HEK293 (cell line): Measurements from ENCODE around the gene UBL7.
A peak's percentile ranks its signal among the peaks of the same experiment; 100 is the strongest.

Experiments used
- CTCF ChIA-PET: fragments of 350-600 bp; formaldehyde crosslinking; extraction: SDS; loops from one replicate; lab custom pipeline; 2021; ENCODE audit warnings: antibody characterized with exemption; lab: Yijun Ruan, JAX
- POLR2A ChIA-PET: fragments of 300-600 bp; formaldehyde crosslinking; extraction: SDS; loops from one replicate; lab custom pipeline; 2020; ENCODE audit warnings: antibody characterized with exemption, inconsistent platforms; lab: Yijun Ruan, JAX
- H3K27ac ChIP-seq: fragments of 200-500 bp; sonication (Bioruptor generic); 2 replicates; pipeline ENCODE4 v1.5.1; 2014; ENCODE audit warnings: low read depth, low read length, control low read depth, inconsistent platforms; ENCODE audit errors: extremely low read depth
- H3K36me3 ChIP-seq, 2 experiments: fragments of 200-500 bp in 1 of 2; sonication (Bioruptor generic) in 1 of 2; 1 replicate in 1 of 2; 2 replicates in 1 of 2; pipeline ENCODE4 v1.5.1; 2014 to 2017; ENCODE audit warnings: inconsistent platforms in 2 of 2, low read length in 2 of 2; ENCODE audit not compliant: control insufficient read depth in 2 of 2, insufficient read depth in 1 of 2
- H3K4me1 ChIP-seq: fragments of 200-500 bp; sonication (Bioruptor generic); 2 replicates; pipeline ENCODE4 v1.5.1; 2014; ENCODE audit warnings: mild to moderate bottlenecking, low read length, inconsistent platforms; ENCODE audit not compliant: control insufficient read depth, insufficient read depth
- H3K4me3 ChIP-seq: 2 replicates; pipeline ENCODE4 v1.5.1; 2011; ENCODE audit warnings: low read depth, mild to moderate bottlenecking, control low read depth, low read length, moderate library complexity
- H3K9me3 ChIP-seq: fragments of 200-500 bp; sonication (Bioruptor generic); 2 replicates; pipeline ENCODE4 v1.5.1; 2014; ENCODE audit warnings: low read depth, low read length, inconsistent platforms; ENCODE audit not compliant: control insufficient read depth, insufficient read depth
- BCL11B ChIP-seq: fragments of 450-650 bp; formaldehyde crosslinking; IDR thresholded peaks from 2 replicates; pipeline ENCODE4 v1.5.1; 2016; ENCODE audit warnings: low read depth, missing biosample characterization, missing genetic modification characterization
- GLI4 ChIP-seq: fragments of 450-650 bp; formaldehyde crosslinking; IDR thresholded peaks from 2 replicates; pipeline ENCODE4 v1.5.1; 2016; ENCODE audit warnings: missing biosample characterization, missing genetic modification characterization
- HIC1 ChIP-seq: fragments of 450-650 bp; formaldehyde crosslinking; IDR thresholded peaks from 2 replicates; pipeline ENCODE4 v1.5.1; 2016; ENCODE audit warnings: missing biosample characterization, missing genetic modification characterization
- KLF17 ChIP-seq: fragments of 450-650 bp; formaldehyde crosslinking; IDR thresholded peaks from 2 replicates; pipeline ENCODE4 v1.5.1; 2016; ENCODE audit warnings: missing biosample characterization, missing genetic modification characterization
- KLF7 ChIP-seq: fragments of 450-650 bp; formaldehyde crosslinking; IDR thresholded peaks from 2 replicates; pipeline ENCODE4 v1.5.1; 2016; ENCODE audit warnings: missing biosample characterization, missing genetic modification characterization, borderline replicate concordance
- PRDM2 ChIP-seq: fragments of 450-650 bp; formaldehyde crosslinking; IDR thresholded peaks from 2 replicates; pipeline ENCODE4 v1.5.1; 2016; ENCODE audit warnings: missing biosample characterization, missing genetic modification characterization, borderline replicate concordance
- SP7 ChIP-seq: fragments of 450-650 bp; formaldehyde crosslinking; IDR thresholded peaks from 2 replicates; pipeline ENCODE4 v1.5.1; 2016; ENCODE audit warnings: missing biosample characterization, missing genetic modification characterization
- WT1 ChIP-seq: fragments of 450-650 bp; formaldehyde crosslinking; IDR thresholded peaks from 2 replicates; pipeline ENCODE4 v1.5.1; 2016; ENCODE audit warnings: missing biosample characterization, missing genetic modification characterization
- YY2 ChIP-seq: fragments of 450-650 bp; formaldehyde crosslinking; IDR thresholded peaks from 2 replicates; pipeline ENCODE4 v1.5.1; 2016; ENCODE audit warnings: missing biosample characterization, missing genetic modification characterization
- ZBTB6 ChIP-seq: fragments of 450-650 bp; formaldehyde crosslinking; IDR thresholded peaks from 2 replicates; pipeline ENCODE4 v1.5.1; 2017; ENCODE audit warnings: missing biosample characterization, missing genetic modification characterization
- ZBTB8A ChIP-seq: fragments of 450-650 bp; formaldehyde crosslinking; IDR thresholded peaks from 2 replicates; pipeline ENCODE4 v1.5.1; 2016; ENCODE audit warnings: missing biosample characterization, missing genetic modification characterization
- ZEB2 ChIP-seq: fragments of 450-650 bp; formaldehyde crosslinking; IDR thresholded peaks from 2 replicates; pipeline ENCODE4 v1.5.1; 2016; ENCODE audit warnings: missing biosample characterization, missing genetic modification characterization
- ZNF155 ChIP-seq: fragments of 450-650 bp; formaldehyde crosslinking; IDR thresholded peaks from 2 replicates; pipeline ENCODE4 v1.5.1; 2016; ENCODE audit warnings: missing biosample characterization, missing genetic modification characterization
- ZNF202 ChIP-seq: fragments of 450-650 bp; formaldehyde crosslinking; IDR thresholded peaks from 2 replicates; pipeline ENCODE4 v1.5.1; 2016; ENCODE audit warnings: missing biosample characterization, missing genetic modification characterization, borderline replicate concordance
- ZNF23 ChIP-seq: fragments of 450-650 bp; formaldehyde crosslinking; IDR thresholded peaks from 2 replicates; pipeline ENCODE4 v1.5.1; 2016; ENCODE audit warnings: missing biosample characterization, missing genetic modification characterization, borderline replicate concordance
- ZNF248 ChIP-seq: fragments of 450-650 bp; formaldehyde crosslinking; IDR thresholded peaks from 2 replicates; pipeline ENCODE4 v1.5.1; 2017; ENCODE audit warnings: missing biosample characterization, missing genetic modification characterization
- ZNF529 ChIP-seq: fragments of 450-650 bp; formaldehyde crosslinking; IDR thresholded peaks from 2 replicates; pipeline ENCODE4 v1.5.1; 2017; ENCODE audit warnings: missing genetic modification characterization, missing biosample characterization; ENCODE audit not compliant: insufficient replicate concordance
- ZNF561 ChIP-seq: fragments of 450-650 bp; IDR thresholded peaks from 2 replicates; pipeline ENCODE4 v1.5.1; 2018; ENCODE audit warnings: missing biosample characterization, missing genetic modification characterization, borderline replicate concordance
- ZNF621 ChIP-seq: fragments of 450-650 bp; formaldehyde crosslinking; IDR thresholded peaks from 2 replicates; pipeline ENCODE4 v1.5.1; 2017; ENCODE audit warnings: missing biosample characterization, missing genetic modification characterization
- ZNF654 ChIP-seq: fragments of 450-650 bp; formaldehyde crosslinking; IDR thresholded peaks from 2 replicates; pipeline ENCODE4 v1.5.1; 2016; ENCODE audit warnings: low read depth, missing biosample characterization, missing genetic modification characterization
- ZNF677 ChIP-seq: fragments of 450-650 bp; IDR thresholded peaks from 2 replicates; pipeline ENCODE4 v1.5.0; 2018; ENCODE audit warnings: missing biosample characterization, mild to moderate bottlenecking, missing genetic modification characterization, moderate library complexity
- ZNF692 ChIP-seq: fragments of 450-650 bp; formaldehyde crosslinking; IDR thresholded peaks from 2 replicates; pipeline ENCODE4 v1.5.1; 2016; ENCODE audit warnings: missing biosample characterization, missing genetic modification characterization
- ZSCAN23 ChIP-seq: fragments of 450-650 bp; formaldehyde crosslinking; IDR thresholded peaks from 2 replicates; pipeline ENCODE4 v1.5.1; 2016; ENCODE audit warnings: missing biosample characterization, missing genetic modification characterization
- ZSCAN5A ChIP-seq: fragments of 450-650 bp; formaldehyde crosslinking; IDR thresholded peaks from 2 replicates; pipeline ENCODE4 v1.5.1; 2016; ENCODE audit warnings: missing biosample characterization, missing genetic modification characterization

UBL7 gene

GRCh38 chr15:74438721-74439316 lies 22.1 kb downstream of the UBL7 start (continued):
- TF ChIP-seq ZNF692 (tag by site-specific recombination), result no peak
- 0 out of 2 replicates have a peak, but pooled peaks have one; percentile 55 for TF ChIP-seq KLF17 (tag by site-specific recombination)
- TF ChIP-seq ZNF621 (tag by site-specific recombination), result no peak
- TF ChIP-seq KLF7 (tag by site-specific recombination), result no peak
- TF ChIP-seq SP7 (tag by site-specific recombination), result peak; percentile 38; the same call in 1 of the 2 replicates
- no peak for TF ChIP-seq ZNF561
- TF ChIP-seq ZNF654 (tag by site-specific recombination), result peak; percentile 85
- TF ChIP-seq YY2 (tag by site-specific recombination), result no peak
- no peak for TF ChIP-seq ZNF202 (tag by site-specific recombination)
- TF ChIP-seq ZEB2 (tag by site-specific recombination), result peak; percentile 43; the same call in 1 of the 2 replicates
- no peak for TF ChIP-seq ZNF529 (tag by site-specific recombination)
- TF ChIP-seq ZNF23 (tag by site-specific recombination), result no peak
- TF ChIP-seq WT1, result no peak
- TF ChIP-seq ZNF677 (tag by site-specific recombination), result no peak
- TF ChIP-seq ZSCAN5A (tag by site-specific recombination), result no peak
- no peak for TF ChIP-seq GLI4 (tag by site-specific recombination)
- TF ChIP-seq, all 188 proteins: peak for 9

- Histone ChIP-seq H3K4me1 (peaks cover 4% of the 10 kb centered on the region), H3K9me3 (no peaks in the 10 kb centered on the region), H3K36me3 (no peaks in the 10 kb centered on the region), H3K27ac (no peak overlapping the region), H3K4me3 (no peak overlapping the region)
- POLR2A ChIA-PET, result interaction anchor here (0.7 kb wide), 1 partner anchor 23 kb away, joined by 3 read pairs; the partner anchor contains the start of gene UBL7
- CTCF ChIA-PET, result interaction anchor here (0.5 to 26.4 kb wide), 29 partner anchors 8 to 333 kb away, joined by 3 to 768 read pairs (median 4); partner anchors contain the start of genes CYP11A1 and UBL7
- TF ChIP-seq ZBTB6 (tag by site-specific recombination) (no peak), PRDM2 (tag by site-specific recombination) (no peak), ZBTB8A (tag by site-specific recombination) (no peak), ZNF248 (tag by site-specific recombination) (no peak), HIC1 (no peak), ZNF155 (tag by site-specific recombination) (no peak), ZSCAN23 (tag by site-specific recombination) (no peak), BCL11B (tag by site-specific recombination) (no peak)
Measured at GRCh38 chr15:74438206-74438605, 22.8 kb downstream of the UBL7 start.
